ENCODE data around the gene DEXI.

The DEXI gene

GRCh38 chr16:10879681-10880589, 62.3 kb downstream of the DEXI start:
- no peak for ATAC-seq
- no peak for TF ChIP-seq TCF4 (CRISPR knock-in tag; IDR thresholded peaks at IDR 0.05; ENCODE audit: borderline replicate concordance)
- TF ChIP-seq ZC3H10 (CRISPR knock-in tag; IDR thresholded peaks at IDR 0.05): no peak
- TF ChIP-seq, protein P1, sequence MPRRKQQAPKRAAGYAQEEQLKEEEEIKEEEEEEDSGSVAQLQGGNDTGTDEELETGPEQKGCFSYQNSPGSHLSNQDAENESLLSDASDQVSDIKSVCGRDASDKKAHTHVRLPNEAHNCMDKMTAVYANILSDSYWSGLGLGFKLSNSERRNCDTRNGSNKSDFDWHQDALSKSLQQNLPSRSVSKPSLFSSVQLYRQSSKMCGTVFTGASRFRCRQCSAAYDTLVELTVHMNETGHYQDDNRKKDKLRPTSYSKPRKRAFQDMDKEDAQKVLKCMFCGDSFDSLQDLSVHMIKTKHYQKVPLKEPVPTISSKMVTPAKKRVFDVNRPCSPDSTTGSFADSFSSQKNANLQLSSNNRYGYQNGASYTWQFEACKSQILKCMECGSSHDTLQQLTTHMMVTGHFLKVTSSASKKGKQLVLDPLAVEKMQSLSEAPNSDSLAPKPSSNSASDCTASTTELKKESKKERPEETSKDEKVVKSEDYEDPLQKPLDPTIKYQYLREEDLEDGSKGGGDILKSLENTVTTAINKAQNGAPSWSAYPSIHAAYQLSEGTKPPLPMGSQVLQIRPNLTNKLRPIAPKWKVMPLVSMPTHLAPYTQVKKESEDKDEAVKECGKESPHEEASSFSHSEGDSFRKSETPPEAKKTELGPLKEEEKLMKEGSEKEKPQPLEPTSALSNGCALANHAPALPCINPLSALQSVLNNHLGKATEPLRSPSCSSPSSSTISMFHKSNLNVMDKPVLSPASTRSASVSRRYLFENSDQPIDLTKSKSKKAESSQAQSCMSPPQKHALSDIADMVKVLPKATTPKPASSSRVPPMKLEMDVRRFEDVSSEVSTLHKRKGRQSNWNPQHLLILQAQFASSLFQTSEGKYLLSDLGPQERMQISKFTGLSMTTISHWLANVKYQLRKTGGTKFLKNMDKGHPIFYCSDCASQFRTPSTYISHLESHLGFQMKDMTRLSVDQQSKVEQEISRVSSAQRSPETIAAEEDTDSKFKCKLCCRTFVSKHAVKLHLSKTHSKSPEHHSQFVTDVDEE (CRISPR knock-in tag; IDR thresholded peaks at IDR 0.05): no peak
- no peak for TF ChIP-seq TOX (CRISPR knock-in tag; IDR thresholded peaks at IDR 0.05; ENCODE audit: borderline replicate concordance)

All from SK-N-SH treated with all-trans-retinoic acid at 6 μM for 48 hours (cell line).